ENCODE measurements around the gene CAMK2D. TPM values are rescaled to one million over a fixed set of nuclear protein-coding genes. Genes with fewer than 3 reads are reported as not detected.

Gene CAMK2D
- total RNA-seq, 1 donor from 2014 or later, result 78.9 TPM

DNA sequence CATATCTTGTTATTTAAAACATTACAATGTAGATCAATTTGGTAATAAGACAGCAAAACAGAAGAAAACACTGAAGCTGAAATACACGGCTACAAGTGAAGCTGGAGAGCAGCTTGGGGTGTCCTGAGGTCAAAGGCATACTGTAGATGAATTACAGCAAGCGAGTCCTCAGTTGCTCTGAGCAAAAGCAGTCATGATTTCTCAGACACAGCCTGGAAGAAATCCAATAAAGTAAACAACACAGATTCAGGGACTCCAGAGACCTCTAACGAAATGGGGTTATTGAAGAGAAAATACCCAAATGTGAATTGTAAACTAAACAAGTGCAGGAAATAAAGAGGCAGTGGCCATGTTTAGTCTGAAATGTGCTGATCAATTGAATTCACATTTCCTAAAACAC is 324.4 kb downstream of the CAMK2D start:
- DNase-seq, result no peak

DNA sequence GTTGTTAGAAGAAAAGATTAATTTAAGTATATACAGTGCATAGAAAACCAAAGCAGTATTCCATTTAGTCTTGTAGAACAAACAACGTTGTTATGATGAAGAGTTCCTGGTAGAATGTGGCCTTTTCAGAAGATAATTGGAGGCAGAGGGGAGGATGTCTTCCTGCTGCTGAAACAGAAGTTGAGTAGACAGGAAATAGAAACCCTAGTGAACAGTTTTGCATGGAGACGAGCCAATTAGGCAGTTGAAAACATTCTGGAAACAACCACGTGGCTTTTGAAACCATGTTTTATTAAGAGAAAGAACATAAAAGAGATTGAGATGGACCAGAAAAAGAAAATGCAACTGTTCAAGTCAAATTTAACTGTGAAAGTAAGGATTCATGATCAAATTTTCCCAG is 325.2 kb downstream of the CAMK2D start:
- no peak for DNase-seq

DNA sequence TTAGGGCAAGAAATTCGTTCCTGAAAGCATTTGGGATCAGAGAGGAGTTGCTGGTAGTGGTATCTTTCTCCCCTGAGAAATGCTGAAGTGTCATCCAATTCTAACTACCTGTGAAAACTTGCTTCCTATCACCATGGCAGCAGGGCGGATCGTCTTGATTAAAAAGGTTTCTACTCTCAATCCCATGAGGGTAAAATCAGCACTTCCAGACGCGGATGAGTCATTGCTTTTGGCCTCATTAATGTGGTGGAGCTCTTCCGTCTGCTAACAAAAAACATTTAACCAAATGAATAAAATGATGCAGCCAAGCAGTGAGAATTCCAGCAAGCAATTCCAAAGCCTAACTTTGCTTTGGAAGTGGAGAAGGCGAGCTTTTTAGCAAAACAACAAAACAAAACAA is 325.6 kb downstream of the CAMK2D start:
- DNase-seq, result no peak

GRCh38 chr4:113434247-113434587 is 327.3 kb downstream of the CAMK2D start:
- no peak for DNase-seq

DNA sequence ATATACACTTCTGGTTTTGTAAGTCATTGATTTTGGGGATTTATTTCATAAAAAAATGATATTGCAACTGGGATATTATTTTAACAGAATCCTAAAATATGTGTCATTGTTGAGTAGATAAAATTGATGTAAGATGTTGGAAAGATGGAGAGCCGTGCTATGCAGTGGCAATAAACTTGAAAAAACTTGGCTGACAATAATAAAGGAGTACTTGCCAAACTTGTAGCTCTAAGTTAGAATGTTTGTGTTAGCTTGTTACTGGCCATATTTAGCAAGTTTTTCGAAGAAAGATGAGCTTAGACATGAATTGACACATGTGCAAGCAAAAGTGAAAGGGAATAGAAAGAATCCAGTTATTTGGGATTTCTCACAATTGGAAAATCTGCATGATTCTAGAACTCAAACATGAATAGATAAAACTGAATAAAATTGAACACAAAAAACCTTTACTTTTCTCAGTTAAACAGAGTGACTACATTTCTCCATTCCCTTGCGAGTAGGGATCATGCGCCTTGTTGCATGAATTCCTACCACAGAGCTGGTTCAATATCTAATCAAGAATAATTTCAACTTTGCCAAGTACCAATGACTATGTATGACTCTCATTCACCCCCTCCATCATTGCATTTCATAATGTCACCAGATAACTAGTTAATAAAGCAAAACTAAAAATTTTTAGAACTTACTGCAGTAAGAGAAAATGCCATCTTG is 327.8 kb downstream of the CAMK2D start:
- DNase-seq, result no peak

DNA sequence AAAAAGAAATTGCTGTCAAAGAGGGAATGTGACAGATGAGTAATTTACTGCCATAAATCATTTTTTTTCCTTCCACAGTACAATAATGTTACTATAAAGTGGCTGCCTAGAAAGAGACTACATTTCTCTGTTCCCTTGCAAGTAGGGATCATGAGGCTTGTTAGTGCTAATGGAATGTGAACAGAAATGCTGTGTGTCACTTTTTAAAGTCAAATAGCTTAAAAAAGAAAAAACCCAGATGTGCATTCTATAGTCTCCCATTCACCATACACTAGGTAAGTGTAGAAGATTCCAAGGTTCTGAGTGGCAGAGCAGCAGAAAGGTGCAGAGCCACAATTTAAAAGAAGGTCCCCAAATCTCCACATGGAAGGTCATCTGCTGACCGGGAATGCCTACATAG is 328.4 kb downstream of the CAMK2D start:
- no peak for DNase-seq

GRCh38 chr4:113423631-113424030 is 337.9 kb downstream of the CAMK2D start:
- DNase-seq, result no peak

GRCh38 chr4:113420938-113421337 is 340.6 kb downstream of the CAMK2D start:
- DNase-seq, result no peak

- no peak for DNase-seq
These were observed 341.9 kb downstream of the CAMK2D start for GRCh38 chr4:113419631-113420030.

- no peak for DNase-seq
These were observed 350.0 kb downstream of the CAMK2D start for GRCh38 chr4:113411496-113411938.

GRCh38 chr4:113410686-113411085 is 350.9 kb downstream of the CAMK2D start:
- DNase-seq, result no peak

DNA sequence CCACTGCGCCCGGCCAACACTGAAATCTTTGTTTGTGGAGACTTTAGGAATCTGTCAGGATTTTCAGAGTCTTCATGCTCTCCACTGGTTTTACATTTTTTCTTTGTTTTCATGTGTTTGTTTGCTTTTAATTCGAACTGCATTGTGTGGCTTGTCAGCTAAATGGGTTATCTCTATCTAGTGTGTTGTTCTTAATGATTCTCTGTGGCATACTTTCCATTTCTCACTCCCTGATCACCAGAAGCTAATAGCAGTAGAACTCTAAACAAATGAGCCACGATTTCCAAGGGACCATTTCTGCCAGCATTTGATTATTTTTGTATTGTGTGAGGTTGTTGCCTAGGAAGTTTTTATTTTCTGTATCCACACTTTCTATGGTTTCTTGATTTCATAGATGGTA is 352.4 kb downstream of the CAMK2D start:
- no peak for DNase-seq

DNA sequence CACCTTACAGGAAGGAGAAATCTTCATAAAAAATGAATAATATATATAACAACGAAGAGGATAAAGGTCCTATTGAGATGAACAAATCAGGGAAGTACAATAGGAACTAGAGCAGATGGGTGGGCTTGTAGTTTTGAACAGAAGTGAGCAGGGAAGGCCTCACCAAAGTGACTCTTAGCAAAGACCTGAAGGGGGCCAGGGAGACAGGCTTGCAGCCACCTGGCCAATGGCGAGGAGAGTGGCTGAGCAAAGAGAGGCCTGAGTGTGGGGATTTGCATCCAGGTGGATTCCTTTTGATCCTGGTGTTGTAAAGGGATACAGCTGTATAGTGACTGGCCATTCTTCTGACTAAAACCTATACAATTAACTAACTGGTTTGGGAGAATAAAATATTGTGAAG is 354.1 kb downstream of the CAMK2D start:
- DNase-seq, result no peak

- no peak for DNase-seq
These were observed 354.9 kb downstream of the CAMK2D start for GRCh38 chr4:113406723-113407016.

DNA sequence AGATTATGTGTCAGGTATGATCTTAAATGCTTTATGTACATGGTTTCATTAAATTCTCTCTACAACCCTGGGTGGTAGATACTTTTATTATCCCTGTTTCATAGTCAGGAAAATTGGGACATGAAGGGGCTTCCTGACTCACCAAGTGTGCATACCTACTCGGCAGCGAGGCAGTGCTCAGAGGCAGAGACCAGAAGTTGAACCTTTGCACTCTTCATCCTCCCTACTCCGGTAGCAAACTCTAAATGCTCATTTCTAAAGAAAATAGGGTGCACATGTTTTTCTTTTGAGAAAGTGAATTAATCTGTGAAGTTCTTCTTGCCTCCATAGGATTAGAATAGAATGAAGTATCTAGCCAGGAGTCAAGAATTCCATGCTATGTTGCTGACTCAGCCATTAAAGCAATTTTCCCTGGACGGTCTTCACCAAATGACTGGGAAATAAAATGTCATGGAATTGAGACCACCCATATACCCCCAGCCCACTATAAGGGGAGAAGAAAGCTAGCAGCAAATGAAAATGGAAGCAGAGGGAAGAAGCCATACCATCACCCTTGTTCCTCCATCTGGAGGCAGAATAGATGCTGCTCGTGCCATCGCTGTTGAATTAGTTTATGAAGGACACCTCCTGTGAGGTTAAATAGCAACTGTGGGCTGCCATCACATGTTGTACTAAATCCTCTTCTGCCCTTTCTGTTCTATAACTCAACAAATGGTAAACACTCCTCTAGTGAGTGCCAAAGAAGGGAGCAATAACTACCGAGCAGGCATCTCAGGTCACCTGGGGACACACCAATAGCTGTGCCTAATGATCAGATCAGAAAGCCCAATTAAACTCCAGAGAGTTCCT is 355.4 kb downstream of the CAMK2D start:
- DNase-seq, result no peak

DNA sequence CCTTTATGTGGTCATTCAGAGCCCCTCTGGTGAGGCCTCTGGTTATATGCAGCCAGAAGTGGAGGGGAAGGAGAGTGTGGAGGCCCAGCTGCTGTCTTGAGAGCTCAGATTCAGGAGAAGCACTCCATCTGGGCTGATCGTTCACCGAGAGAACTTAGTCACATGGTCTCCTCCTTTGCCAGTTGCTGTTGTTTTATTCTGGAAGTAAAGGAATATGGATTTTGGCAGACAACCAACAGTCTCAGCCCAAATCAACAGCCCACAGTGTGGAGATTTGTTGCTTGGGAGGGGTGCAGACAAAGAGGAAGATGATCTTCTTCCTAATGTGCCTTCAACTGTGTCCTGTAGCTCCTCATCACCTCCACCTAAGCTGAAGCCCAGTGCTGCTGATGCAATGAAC is 356.7 kb downstream of the CAMK2D start:
- no peak for DNase-seq

- DNase-seq, result no peak
These were observed 357.4 kb downstream of the CAMK2D start for GRCh38 chr4:113404167-113404571.

Small RNAs within 50 kb of the gene (small RNA-seq; reads per million reads assigned to genes)
- gene RN7SL184P, result not detected
- gene RNU1-138P, result not detected

Other genes starting within 250 kb of the CAMK2D start
- gene ARSJ, start 217.9 kb upstream of the CAMK2D start, total RNA-seq, result 0.31 TPM